Stimulated activated CD4-positive, alpha-beta T cell treated with anti-CD3 and anti-CD28 coated beads, Interleukin-1b, Interleukin-23, amount 100 ng/mL, for 48 hours (primary cell): ENCODE results near the gene CCDC33.

ENCODE experiments used
- DNase-seq: peaks from one replicate; pipeline ENCODE4 v3.0.0-alpha.2; 2020

Gene CCDC33

GRCh38 chr15:74235962-74236361 is at the start of gene CCDC33:
CCDC33 (plus strand) TSS chr15:74236326; CDS start chr15:74236720, 394 bp downstream.
- no peak for DNase-seq

GRCh38 chr15:74188216-74188615 is 47.9 kb upstream of the CCDC33 start:
- DNase-seq = no peak

GRCh38 chr15:74191798-74192197 is 44.3 kb upstream of the CCDC33 start:
- DNase-seq = no peak

GRCh38 chr15:74192751-74193150 is 43.4 kb upstream of the CCDC33 start:
- DNase-seq = no peak

GRCh38 chr15:74193299-74193718 is 42.8 kb upstream of the CCDC33 start:
- no peak for DNase-seq

- no peak for DNase-seq
Measured at GRCh38 chr15:74193905-74194304, 42.2 kb upstream of the CCDC33 start.

- no peak for DNase-seq
Measured at GRCh38 chr15:74194572-74195559, 41.3 kb upstream of the CCDC33 start.

GRCh38 chr15:74196175-74196574 is 40.0 kb upstream of the CCDC33 start:
- DNase-seq = no peak

- DNase-seq = no peak
Measured at GRCh38 chr15:74197176-74197965, 38.8 kb upstream of the CCDC33 start.

GRCh38 chr15:74199297-74199652 is 36.9 kb upstream of the CCDC33 start:
- DNase-seq = no peak

GRCh38 chr15:74200412-74200815 is 35.7 kb upstream of the CCDC33 start:
- DNase-seq = no peak

- DNase-seq = no peak
Measured at GRCh38 chr15:74200871-74201419, 35.2 kb upstream of the CCDC33 start.

GRCh38 chr15:74201710-74202420 is 34.3 kb upstream of the CCDC33 start:
- no peak for DNase-seq

GRCh38 chr15:74202452-74203401 is 33.4 kb upstream of the CCDC33 start, which contains the start of gene STRA6:
STRA6 (minus strand) TSS chr15:74202787; CDS start chr15:74202267, 520 bp downstream.
- DNase-seq = no peak

- no peak for DNase-seq
Measured at GRCh38 chr15:74203914-74204431, 32.2 kb upstream of the CCDC33 start.

- DNase-seq = no peak
Measured at GRCh38 chr15:74205582-74205947, 30.6 kb upstream of the CCDC33 start.

GRCh38 chr15:74206801-74207281 is 29.3 kb upstream of the CCDC33 start:
- no peak for DNase-seq

- no peak for DNase-seq
Measured at GRCh38 chr15:74207652-74208440, 28.3 kb upstream of the CCDC33 start.

- DNase-seq = no peak
Measured at GRCh38 chr15:74208496-74208895, 27.6 kb upstream of the CCDC33 start.

GRCh38 chr15:74208901-74209559 is 27.1 kb upstream of the CCDC33 start:
- no peak for DNase-seq
